Pancreas (tissue), 10 donors: Measurements from ENCODE around the gene SEC31B. TPM values are rescaled to one million over a fixed set of nuclear protein-coding genes. Genes with fewer than 3 reads are reported as not detected.

ENCODE experiments used
- ATAC-seq, 4 donors: fragments of 200-7000 bp; cut with Tn5 transposase; one replicate each; pipeline versions ENCODE4 v1.8.0 to v1.9.1; 2020; ENCODE audit warnings: mild to moderate bottlenecking in 4 of 4, moderate library complexity in 4 of 4
- DNase-seq, 6 donors: peaks; one replicate each; pipeline ENCODE4 v3.0.0-alpha.2; 2020
- FAIRE-seq: peaks from 2 replicates; lab custom pipeline; 2012; peaks lifted over from hg19 to GRCh38; lab: Jason Lieb, UNC
- H3K27ac ChIP-seq, 4 donors: fragments of 200-600 bp; sonication (generic); 1 replicate in 3 of 4; 2 replicates in 1 of 4; pipeline versions ENCODE4 v1.5.0 to v1.8.0; 2020
- H3K27me3 ChIP-seq, 4 donors: fragments of 200-600 bp; one replicate each; pipeline ENCODE4 v1.8.0; 2021
- H3K36me3 ChIP-seq, 3 donors: fragments of 200-600 bp; sonication (generic) in 1 of 3; one replicate each; pipeline versions ENCODE4 v1.5.0 to v1.8.0; 2020 to 2021
- H3K4me1 ChIP-seq, 3 donors: fragments of 200-600 bp; one replicate each; pipeline ENCODE4 v1.8.0; 2021
- H3K4me3 ChIP-seq, 4 donors: fragments of 200-600 bp; sonication (generic) in 2 of 4; one replicate each; pipeline versions ENCODE4 v1.5.0 to v1.8.0; 2020 to 2021
- H3K9me3 ChIP-seq, 4 donors: fragments of 200-600 bp; one replicate each; pipeline ENCODE4 v1.8.0; 2021
- CTCF ChIP-seq, 4 donors: fragments of 200-600 bp; sonication (generic) in 3 of 4; IDR thresholded peaks; one replicate each; pipeline versions ENCODE4 v1.5.0 to v1.8.0; 2021; ENCODE audit warnings: antibody characterized with exemption in 4 of 4
- WGBS, 2 donors: extraction: QIAGEN DNeasy Blood & Tissue Kit; methylation state at CpG; one replicate each; pipeline ENCODE4 v1.1.7; 2013; 5-methylcytosine and 5-hydroxymethylcytosine counted together
- intact Hi-C, 3 donors: fragments of 100-400 bp; cut with DNase I; formaldehyde crosslinking; loops; one replicate each; pipeline versions ENCODE4 v1.11.1 to v1.14.2; 2022
- polyA plus RNA-seq, 2 donors: library from polyadenylated mRNA; stranded (reverse); fragments of 200-250 nt; gene quantifications; one replicate each; pipeline ENCODE4 v1.2.3, GENCODE V29; 2013
- total RNA-seq, 6 donors: library from RNA; stranded (reverse); fragmentation: NEBNext Ultra II Directional in 4 of 6; extraction: Animal tissue kit (Norgen Biotek cat#: 25700) in 4 of 6; gene quantifications; one replicate each; pipeline versions ENCODE4 v1.2.1 to v1.2.4, GENCODE V29; 2021 to 2023
- donor health status: healthy with polysubstance abuse.
- donor health status: DM: no; HTN: no; CAD: no; lungs with moderate emphysema.
- donor health status: DM: no; HTN: no; CAD: no.
- donor health status: control.
- donor health status: control.
- donor health status: Bipolar disorder and iron deficiency.
- donor health status: DM: yes; HTN: yes; CAD: no.
- donor health status: DM: no; HTN: no; CAD: no.
- donor health status: DM: no; HTN: no; CAD: no.
- donor health status: DM: yes; HTN: yes; CAD: no.

Gene SEC31B
- total and polyA plus RNA-seq, 8 donors, result 1.8 to 14.4 (median 2.4) TPM

DNA sequence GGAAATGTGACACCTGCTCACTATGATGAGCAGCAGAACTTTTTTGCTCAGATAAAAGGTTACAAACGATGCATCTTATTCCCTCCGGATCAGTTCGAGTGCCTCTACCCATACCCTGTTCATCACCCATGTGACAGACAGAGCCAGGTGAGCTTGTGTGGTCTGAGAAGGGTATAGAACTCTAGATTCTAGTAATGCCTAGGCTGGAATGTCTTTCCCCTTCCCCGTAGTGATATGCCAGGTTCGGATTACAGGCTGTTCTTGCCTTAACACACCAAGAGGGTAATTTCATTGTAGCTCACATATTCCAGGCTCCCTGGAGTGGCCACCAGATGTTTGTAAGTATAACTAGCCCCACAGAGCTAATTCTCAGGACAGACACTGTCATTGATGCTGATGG lies 25.3 kb upstream of the SEC31B start:
- ATAC-seq (no peak), DNase-seq (no peak), FAIRE-seq (no peak)
- intact Hi-C loops, result no loop called here
- TF ChIP-seq CTCF (IDR thresholded peaks at IDR 0.05), result no peak
- Histone ChIP-seq H3K4me3 (no peak overlapping the region), H3K9me3 (no peaks in the 10 kb centered on the region), H3K36me3 (peaks cover 0 to 70% (median 20%) of the 10 kb centered on the region in 3 donors), H3K27me3 (no peaks in the 10 kb centered on the region), H3K27ac (no peak overlapping the region), H3K4me1 (no peaks in the 10 kb centered on the region)
- 90 to 96% methylated on average over 5 of the region's 5 CpGs for WGBS, 2 donors

DNA sequence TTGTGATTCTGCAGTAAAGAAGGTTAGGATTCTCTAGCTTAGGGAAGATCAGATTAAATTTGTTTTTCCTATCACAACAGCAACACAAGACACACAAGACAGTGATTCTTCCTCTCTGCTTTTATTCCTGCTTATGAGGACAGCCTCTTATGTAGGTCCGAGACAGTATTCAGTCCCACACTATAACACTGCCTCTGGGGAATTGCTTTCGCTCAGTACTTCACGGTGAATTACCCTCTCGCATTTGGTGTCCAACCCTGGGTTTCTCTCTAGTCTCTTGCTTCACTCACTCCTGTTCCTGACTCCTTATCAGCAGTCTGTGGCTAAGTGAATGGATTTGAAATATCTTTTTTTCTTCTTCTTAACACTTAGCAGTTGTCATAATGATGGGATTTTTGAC lies 17.8 kb upstream of the SEC31B start:
- intact Hi-C loops, result no loop called here
- 89 to 93% methylated on average over 4 of the region's 4 CpGs for WGBS, 2 donors
- FAIRE-seq (no peak), DNase-seq (no peak), ATAC-seq (no peak)
- Histone ChIP-seq H3K27ac (no peak overlapping the region), H3K4me1 (peaks cover 6 to 18% (median 7%) of the 10 kb centered on the region in 3 donors), H3K36me3 (peaks cover 0 to 29% (median 10%) of the 10 kb centered on the region in 3 donors), H3K9me3 (no peaks in the 10 kb centered on the region), H3K27me3 (no peaks in the 10 kb centered on the region), H3K4me3 (no peak overlapping the region)
- TF ChIP-seq CTCF (IDR thresholded peaks at IDR 0.05), result no peak

DNA sequence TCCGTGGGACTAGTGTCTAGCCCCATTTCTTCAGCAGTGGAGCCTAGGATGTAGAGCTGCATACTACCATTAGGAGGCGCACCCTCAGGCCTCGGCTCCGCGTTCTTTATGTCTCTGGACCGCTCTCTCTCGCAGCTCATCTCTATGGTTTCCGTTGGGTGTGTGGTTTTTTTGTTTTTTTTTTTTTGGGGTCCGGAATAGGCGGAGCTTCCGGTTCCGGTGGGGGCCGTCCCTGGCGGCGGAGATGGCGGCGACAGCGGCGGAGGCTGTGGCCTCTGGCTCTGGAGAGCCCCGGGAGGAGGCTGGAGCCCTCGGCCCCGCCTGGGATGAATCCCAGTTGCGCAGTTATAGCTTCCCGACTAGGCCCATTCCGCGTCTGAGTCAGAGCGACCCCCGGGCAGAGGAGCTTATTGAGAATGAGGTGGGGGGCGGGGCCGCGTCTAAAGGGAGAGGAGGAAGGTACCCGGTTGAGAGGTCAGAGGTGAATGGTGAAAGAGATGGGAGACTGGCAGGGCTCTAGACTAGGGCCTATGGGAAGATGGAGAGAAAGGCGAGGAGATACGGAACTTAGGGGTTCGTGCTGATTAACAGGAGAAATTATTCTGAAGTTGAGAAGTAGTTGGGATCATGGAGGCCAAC lies 16.2 kb upstream of the SEC31B start, which contains the start of gene HIF1AN:
Gene HIF1AN (plus strand): TSS at position 229 of the 639 bp plus-strand sequence. CDS start 16 bp downstream, at position 245.
- peak; percentile 67 to 91 (median 88) for TF ChIP-seq CTCF (IDR thresholded peaks at IDR 0.05)
- H3K4me3 ChIP-seq, result peak within 1 kb of the TSS; percentile 65 to 91 (median 71)
- intact Hi-C loops, result no loop called here
- peaks cover 0 to 20% (median 5%) of the 10 kb centered on the region in 3 donors for H3K36me3 ChIP-seq
- no peaks in the 10 kb centered on the region for H3K27me3 ChIP-seq
- FAIRE-seq, result peak; percentile 70
- 0 to 1% methylated on average over 35 of the region's 35 CpGs for WGBS, 2 donors
- peak; percentile 93 to 99 (median 98) for ATAC-seq
- peak within 1 kb of the TSS in 1 of 4 donors; percentile 44 for H3K27ac ChIP-seq
- no peaks in the 10 kb centered on the region for H3K9me3 ChIP-seq
- peak; percentile 85 to 91 (median 86) for DNase-seq
- peaks cover 6 to 18% (median 7%) of the 10 kb centered on the region in 3 donors for H3K4me1 ChIP-seq

DNA sequence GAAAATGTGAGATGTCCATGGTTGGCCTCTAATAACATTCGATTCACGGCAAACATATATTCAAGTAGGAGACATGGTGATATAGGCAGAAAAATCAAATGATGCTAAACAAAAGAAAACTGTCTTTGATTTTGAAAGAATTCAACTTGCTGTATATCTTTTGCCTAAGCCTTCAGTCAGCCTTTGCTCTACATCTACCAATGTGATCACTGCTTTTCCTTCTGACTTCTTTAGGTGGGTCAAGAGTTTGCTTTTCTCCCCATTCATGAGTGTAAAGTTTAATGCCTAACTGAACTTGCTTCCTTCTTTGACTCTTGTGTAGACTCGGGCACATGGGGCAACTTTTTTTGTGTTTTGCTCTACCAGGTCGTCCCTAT lies 15.7 kb upstream of the SEC31B start:
- Histone ChIP-seq H3K4me3 (peak overlapping the region in 3 of 4 donors; percentile 70 to 91 (median 72)), H3K27me3 (no peaks in the 10 kb centered on the region), H3K9me3 (no peaks in the 10 kb centered on the region), H3K36me3 (peaks cover 0 to 14% (median 0%) of the 10 kb centered on the region in 3 donors), H3K4me1 (peaks cover 6 to 19% (median 7%) of the 10 kb centered on the region in 3 donors), H3K27ac (peak overlapping the region in 1 of 4 donors; percentile 28)
- no peak for TF ChIP-seq CTCF (IDR thresholded peaks at IDR 0.05)
- no peak for DNase-seq
- intact Hi-C loops, result no loop called here
- WGBS, 2 donors, result 49 to 50% methylated on average over 4 of the region's 4 CpGs
- FAIRE-seq, result no peak
- peak; percentile 2 to 25 (median 12) for ATAC-seq

DNA sequence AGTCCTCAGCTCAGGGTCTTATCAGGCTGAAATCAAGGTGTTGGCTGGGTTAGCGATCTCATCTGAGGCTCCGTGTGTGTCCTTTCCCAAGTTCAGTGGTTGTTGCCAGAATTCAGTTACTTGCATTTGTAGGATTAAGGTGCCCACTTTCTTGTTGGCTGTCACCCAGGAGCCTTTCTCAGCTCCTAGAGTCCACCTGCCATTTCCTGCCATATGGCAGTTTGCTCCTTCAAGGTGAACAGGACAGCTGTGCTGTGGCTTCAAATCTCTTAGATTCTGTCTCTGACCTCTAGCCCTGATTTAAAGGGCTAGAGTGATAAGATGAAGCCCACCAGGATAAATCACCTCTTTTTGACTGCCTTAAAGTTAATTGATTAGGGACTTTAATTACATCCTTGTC lies 15.1 kb upstream of the SEC31B start:
- no peak for ATAC-seq
- TF ChIP-seq CTCF (IDR thresholded peaks at IDR 0.05), result no peak
- H3K9me3 ChIP-seq, result no peaks in the 10 kb centered on the region
- H3K36me3 ChIP-seq, result peaks cover 0 to 9% (median 0%) of the 10 kb centered on the region in 3 donors
- no peaks in the 10 kb centered on the region for H3K27me3 ChIP-seq
- WGBS, 2 donors, result 58 to 64% methylated on average over 2 of the region's 2 CpGs
- H3K4me3 ChIP-seq, result no peak overlapping the region
- H3K27ac ChIP-seq, result no peak overlapping the region
- intact Hi-C loops, result no loop called here
- DNase-seq, result no peak
- H3K4me1 ChIP-seq, result peaks cover 6 to 23% (median 7%) of the 10 kb centered on the region in 3 donors
- no peak for FAIRE-seq
